Fibroblast of lung (primary cell): Measurements from ENCODE around the gene NOG. TPM values are rescaled to one million over a fixed set of nuclear protein-coding genes. Genes with fewer than 3 reads are reported as not detected.
A peak's percentile ranks its signal among the peaks of the same experiment; 100 is the strongest.

ENCODE experiments used
- DNase-seq, 2 donors: peaks; one replicate each; pipeline versions ENCODE4 v3.0.0 to v3.0.0-alpha.2; 2010; ENCODE audit warnings: low read depth in 2 of 2
- H2AFZ ChIP-seq: 2 replicates; pipeline ENCODE4 v1.5.1; 2012; ENCODE audit warnings: low read length, control low read depth, inconsistent platforms
- H3K27ac ChIP-seq: 2 replicates; pipeline ENCODE4 v1.5.1; 2011; ENCODE audit warnings: low read length, control low read depth; ENCODE audit not compliant: insufficient read depth
- H3K27me3 ChIP-seq: 2 replicates; pipeline ENCODE4 v1.5.1; 2011; ENCODE audit warnings: mild to moderate bottlenecking, low read length; ENCODE audit not compliant: control insufficient read depth, insufficient read depth
- H3K36me3 ChIP-seq: 2 replicates; pipeline ENCODE4 v1.5.1; 2011; ENCODE audit warnings: low read length; ENCODE audit not compliant: control insufficient read depth, insufficient read depth
- H3K4me1 ChIP-seq: 2 replicates; pipeline ENCODE4 v1.5.1; 2011; ENCODE audit warnings: low read length; ENCODE audit not compliant: control insufficient read depth, insufficient read depth; ENCODE audit errors: extremely low read depth
- H3K4me2 ChIP-seq: 2 replicates; pipeline ENCODE4 v1.5.1; 2011; ENCODE audit warnings: low read length, control low read depth; ENCODE audit not compliant: insufficient read depth; ENCODE audit errors: extremely low read depth
- H3K4me3 ChIP-seq, 4 experiments: fragments of 200-600 bp in 1 of 4; sonication (generic) in 1 of 4; replicated peaks in 1 of 4; 2 replicates each; pipeline ENCODE4 v1.5.1; 2011 to 2016; ENCODE audit warnings: low read length in 4 of 4, low read depth in 3 of 4, mild to moderate bottlenecking in 3 of 4, control low read depth in 2 of 4, inconsistent platforms in 1 of 4, mixed read lengths in 1 of 4; ENCODE audit not compliant: insufficient read depth in 1 of 4; ENCODE audit errors: control extremely low read depth in 1 of 4
- H3K79me2 ChIP-seq: 2 replicates; pipeline ENCODE4 v1.5.1; 2012; ENCODE audit warnings: mild to moderate bottlenecking, low read length, inconsistent platforms; ENCODE audit not compliant: control insufficient read depth, insufficient read depth
- H3K9ac ChIP-seq: 2 replicates; pipeline ENCODE4 v1.5.1; 2011; ENCODE audit warnings: mild to moderate bottlenecking, low read length, control low read depth; ENCODE audit not compliant: insufficient read depth
- H3K9me3 ChIP-seq: 2 replicates; pipeline ENCODE4 v1.5.1; 2012; ENCODE audit warnings: low read depth, low read length; ENCODE audit not compliant: control insufficient read depth, insufficient read depth
- H4K20me1 ChIP-seq: 2 replicates; pipeline ENCODE4 v1.5.1; 2011; ENCODE audit warnings: low read length; ENCODE audit not compliant: control insufficient read depth, insufficient read depth; ENCODE audit errors: extremely low read depth
- CTCF ChIP-seq, 2 donors: IDR thresholded peaks in 1 of 2; conservative IDR thresholded peaks in 1 of 2; 1 replicate in 1 of 2; 2 replicates in 1 of 2; pipeline ENCODE4 v1.5.1; 2011 to 2012; ENCODE audit warnings: low read length in 2 of 2, control low read depth in 1 of 2, inconsistent platforms in 1 of 2, low read depth in 1 of 2, mild to moderate bottlenecking in 1 of 2
- EZH2 ChIP-seq: IDR thresholded peaks from 2 replicates; pipeline ENCODE4 v1.5.1; 2012; ENCODE audit warnings: low read length, control low read depth, mild to moderate bottlenecking; ENCODE audit errors: missing control alignments
- polyA minus RNA-seq: library from RNA; depleted of rRNA, polyadenylated mRNA; stranded (reverse); fragments of >200 nt; gene quantifications from 2 replicates; pipeline ENCODE4 v1.2.3, GENCODE V29; 2011; ENCODE audit warnings: low replicate concordance
- polyA plus RNA-seq, 2 donors: library from polyadenylated mRNA; depleted of rRNA in 1 of 2; stranded (reverse) in 1 of 2; unstranded in 1 of 2; fragments of >200 nt; gene quantifications; 2 replicates each; pipeline ENCODE4 v1.2.1, GENCODE V29; 2011 to 2012; ENCODE audit warnings: missing spikeins in 1 of 2
- total RNA-seq: library from RNA; depleted of rRNA; stranded (reverse); fragments of >200 nt; gene quantifications from 2 replicates; pipeline ENCODE4 v1.2.1, GENCODE V29; 2014

NOG gene
- 0.51 and 0.99 TPM in 2 replicates for total RNA-seq
- 0.73 TPM in 2 replicates for polyA plus RNA-seq
- 1.3 and 1.7 TPM in 2 replicates for polyA plus RNA-seq (2012)
- 0.27 TPM in 1 of 2 replicates, not detected in the other for polyA minus RNA-seq

- H3K9ac ChIP-seq: peak within 1 kb of the TSS; percentile 65
- peak within 1 kb of the TSS; percentile 47 for H3K27ac ChIP-seq
- peak; percentile 61 to 80 for DNase-seq
- H3K4me1 ChIP-seq: peaks cover 3% of the 10 kb centered on the region
- H2AFZ ChIP-seq: peak within 1 kb of the TSS; percentile 74
- H3K4me2 ChIP-seq: peak within 1 kb of the TSS; percentile 98
- H3K4me3 ChIP-seq: peak within 1 kb of the TSS; percentile 52 to 61 (median 56)
- no peaks in the 10 kb centered on the region for H3K9me3 ChIP-seq
- TF ChIP-seq CTCF (conservative IDR thresholded peaks at IDR 0.05 in 1 of 2, IDR thresholded peaks at IDR 0.05 in 1 of 2; ENCODE audit: low read depth in 1 of 2, low read length in 2 of 2) (no peak), EZH2 (no peak)
- no peaks in the 10 kb centered on the region for H4K20me1 ChIP-seq
- peaks cover 7% of the 10 kb centered on the region for H3K27me3 ChIP-seq
- H3K36me3 ChIP-seq: no peaks in the 10 kb centered on the region
- no peaks in the 10 kb centered on the region for H3K79me2 ChIP-seq
Observed at GRCh38 chr17:56593646-56594319, at the start of gene NOG. Gene NOG (plus strand): TSS chr17:56593699. CDS start chr17:56594224, 525 bp downstream.

GRCh38 chr17:56545106-56545505, 48.4 kb upstream of the NOG start:
- H2AFZ ChIP-seq: no peak overlapping the region
- DNase-seq: no peak
- no peaks in the 10 kb centered on the region for H3K36me3 ChIP-seq
- H3K9ac ChIP-seq: no peak overlapping the region
- H3K4me3 ChIP-seq: no peak overlapping the region
- H3K4me1 ChIP-seq: no peaks in the 10 kb centered on the region
- H3K27me3 ChIP-seq: no peaks in the 10 kb centered on the region
- no peaks in the 10 kb centered on the region for H4K20me1 ChIP-seq
- H3K79me2 ChIP-seq: no peaks in the 10 kb centered on the region
- no peak overlapping the region for H3K4me2 ChIP-seq
- H3K27ac ChIP-seq: no peak overlapping the region
- no peak for TF ChIP-seq EZH2
- H3K9me3 ChIP-seq: no peaks in the 10 kb centered on the region

- no peaks in the 10 kb centered on the region for H3K9me3 ChIP-seq
- no peaks in the 10 kb centered on the region for H3K36me3 ChIP-seq
- H3K4me2 ChIP-seq: no peak overlapping the region
- H3K27me3 ChIP-seq: no peaks in the 10 kb centered on the region
- H3K4me3 ChIP-seq: no peak overlapping the region
- TF ChIP-seq EZH2 (no peak), CTCF (conservative IDR thresholded peaks at IDR 0.05 in 1 of 2, IDR thresholded peaks at IDR 0.05 in 1 of 2; ENCODE audit: low read depth in 1 of 2, low read length in 2 of 2) (no peak)
- no peak overlapping the region for H3K27ac ChIP-seq
- H4K20me1 ChIP-seq: no peaks in the 10 kb centered on the region
- H3K9ac ChIP-seq: no peak overlapping the region
- no peaks in the 10 kb centered on the region for H3K4me1 ChIP-seq
- DNase-seq: no peak
- no peak overlapping the region for H2AFZ ChIP-seq
- no peaks in the 10 kb centered on the region for H3K79me2 ChIP-seq
Observed at GRCh38 chr17:56545930-56546329, 47.6 kb upstream of the NOG start.
